HG02840 (cell line): ENCODE measurements around the gene NEU2.

Experiments used
- ATAC-seq: cut with Tn5 transposase; IDR thresholded peaks from one replicate; pipeline ENCODE4 v1.9.1; 2021; ENCODE audit warnings: mild to moderate bottlenecking, moderate library complexity, moderate number of reproducible peaks; ENCODE audit not compliant: unreplicated experiment, low FRiP score

Gene NEU2

GRCh38 chr2:233032551-233033320, at the start of gene NEU2:
Gene NEU2, plus strand, starts transcription at chr2:233032672. Its CDS starts 0 bp downstream, at chr2:233032672.
- ATAC-seq: no peak

- no peak for ATAC-seq
Measured at GRCh38 chr2:232982926-232983668, 49.4 kb upstream of the NEU2 start.

- no peak for ATAC-seq
Measured at GRCh38 chr2:232983669-232984140, 48.8 kb upstream of the NEU2 start.

- no peak for ATAC-seq
Measured at GRCh38 chr2:232984451-232985207, 47.8 kb upstream of the NEU2 start.

GRCh38 chr2:232986155-232986554, 46.3 kb upstream of the NEU2 start:
- ATAC-seq: no peak

- no peak for ATAC-seq
Measured at GRCh38 chr2:232993231-232993821, 39.1 kb upstream of the NEU2 start.

GRCh38 chr2:232994446-232994845, 38.0 kb upstream of the NEU2 start:
- no peak for ATAC-seq

GRCh38 chr2:232997749-232998665, 34.5 kb upstream of the NEU2 start:
- ATAC-seq: no peak

GRCh38 chr2:232998666-232998985, 33.8 kb upstream of the NEU2 start:
- no peak for ATAC-seq

- no peak for ATAC-seq
Measured at GRCh38 chr2:232999354-232999753, 33.1 kb upstream of the NEU2 start.

GRCh38 chr2:233000886-233001750, 31.4 kb upstream of the NEU2 start:
- ATAC-seq: no peak

GRCh38 chr2:233002829-233003657, 29.4 kb upstream of the NEU2 start:
- no peak for ATAC-seq

- ATAC-seq: no peak
Measured at GRCh38 chr2:233003658-233004555, 28.6 kb upstream of the NEU2 start.

- no peak for ATAC-seq
Measured at GRCh38 chr2:233005096-233005495, 27.4 kb upstream of the NEU2 start.

- ATAC-seq: no peak
Measured at GRCh38 chr2:233006648-233007047, 25.8 kb upstream of the NEU2 start.

GRCh38 chr2:233007270-233007669, 25.2 kb upstream of the NEU2 start:
- ATAC-seq: no peak

- ATAC-seq: no peak
Measured at GRCh38 chr2:233007739-233008138, 24.7 kb upstream of the NEU2 start.
